DMS53 treated with DMSO at 0.1 percent for 48 hours (cell line): Measurements from ENCODE around the gene LIN7A.
A peak's percentile ranks its signal among the peaks of the same experiment; 100 is the strongest.

ENCODE experiments used
- DNase-seq: peaks from one replicate; lab custom pipeline; 2025; ENCODE audit not compliant: unreplicated experiment; lab: John Stamatoyannopoulos, UW

Gene LIN7A

DNA sequence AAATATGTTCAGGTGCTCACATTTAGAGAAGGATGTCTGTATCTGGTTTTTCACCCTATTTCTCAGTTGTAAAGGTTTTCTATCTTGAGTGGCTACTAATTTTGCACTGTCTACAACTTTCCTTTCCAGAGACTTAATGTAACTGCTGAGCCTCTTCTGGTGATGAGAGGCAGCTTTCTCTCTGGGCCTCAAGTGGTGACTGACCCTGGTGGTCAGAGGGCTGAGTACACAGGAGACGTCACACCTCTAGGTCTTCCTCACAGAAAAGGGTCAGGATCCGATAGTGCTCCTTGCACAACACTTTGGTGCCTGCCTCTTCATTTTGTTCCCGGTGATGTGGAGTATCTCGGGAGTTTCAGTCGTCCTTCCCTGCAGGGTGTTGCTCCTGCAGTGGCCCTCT, 76.8 kb downstream of the LIN7A start:
- DNase-seq: no peak

DNA sequence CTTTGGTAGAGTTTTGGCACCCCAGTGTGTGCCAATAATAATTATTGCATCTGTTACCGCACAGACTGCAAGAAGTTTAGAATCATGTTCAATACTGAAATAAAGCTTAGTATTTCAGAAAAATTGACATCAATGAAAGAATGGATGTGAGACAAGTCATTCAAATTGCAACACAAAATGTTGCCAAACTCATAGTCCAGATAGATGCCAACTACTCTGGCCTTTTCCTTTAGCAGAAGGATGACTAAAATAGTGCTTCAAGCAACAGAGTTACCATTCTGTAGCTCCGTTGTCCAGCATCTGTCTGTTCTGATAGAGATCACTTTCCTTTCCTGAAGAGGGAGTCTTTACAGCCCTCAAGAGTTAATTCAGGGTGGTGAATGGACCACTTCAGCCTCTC, 77.5 kb downstream of the LIN7A start:
- no peak for DNase-seq

DNA sequence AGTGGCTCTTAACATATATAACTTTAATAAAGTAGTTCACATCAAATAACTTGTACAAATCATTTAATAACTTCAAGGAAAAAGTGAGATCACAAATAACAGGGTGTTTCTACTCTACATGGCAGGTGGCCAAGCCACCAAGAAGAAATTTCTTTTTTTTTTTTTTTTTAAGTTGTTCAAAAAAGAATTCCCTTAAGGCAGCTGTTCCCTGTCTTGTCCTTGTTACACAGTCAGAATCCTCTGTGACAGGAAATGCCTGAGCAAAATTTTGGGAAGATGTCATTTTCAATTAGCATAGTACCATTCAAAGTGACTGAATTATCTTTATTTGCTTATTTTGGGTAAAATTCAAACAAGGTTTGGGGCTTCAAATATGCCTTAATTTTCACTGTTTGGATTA, 79.4 kb downstream of the LIN7A start:
- DNase-seq: no peak

DNA sequence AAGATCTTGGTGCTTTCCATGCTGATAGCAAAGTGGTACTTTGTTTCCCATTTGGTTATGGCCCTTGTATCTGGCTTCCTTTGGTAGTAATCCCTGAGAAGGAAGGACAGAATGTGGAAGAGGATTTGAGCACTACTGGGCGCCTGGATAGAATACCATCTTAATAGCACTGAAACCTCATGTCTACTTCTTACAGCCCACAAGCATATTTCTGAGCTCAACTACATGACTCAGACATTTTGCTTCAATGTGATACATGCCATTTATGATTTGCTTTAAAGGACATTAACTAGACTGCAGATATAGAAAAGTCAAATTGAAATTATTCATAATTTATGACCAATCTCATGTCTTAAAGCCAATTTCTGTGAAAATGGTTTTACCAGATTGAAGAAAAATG, 80.4 kb downstream of the LIN7A start:
- no peak for DNase-seq

DNA sequence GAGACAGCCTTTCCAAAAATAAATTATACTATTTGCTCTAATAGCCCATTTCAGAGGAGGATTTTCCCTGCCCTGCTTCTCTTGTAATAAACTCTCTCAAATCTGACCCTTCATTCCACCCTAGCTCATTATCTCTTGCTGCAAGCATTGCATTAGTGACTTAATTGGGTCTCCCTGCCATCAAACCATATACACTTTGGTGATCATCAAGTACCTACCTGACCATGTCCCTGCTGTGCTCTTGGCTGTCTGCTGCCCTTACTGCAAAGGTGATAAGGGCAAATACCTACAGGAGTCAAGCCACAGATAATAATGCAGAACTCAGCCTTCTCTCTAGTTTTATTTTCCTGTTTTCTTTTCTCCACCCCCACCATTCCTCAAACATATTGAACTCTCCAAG, 88.4 kb downstream of the LIN7A start:
- DNase-seq: no peak

DNA sequence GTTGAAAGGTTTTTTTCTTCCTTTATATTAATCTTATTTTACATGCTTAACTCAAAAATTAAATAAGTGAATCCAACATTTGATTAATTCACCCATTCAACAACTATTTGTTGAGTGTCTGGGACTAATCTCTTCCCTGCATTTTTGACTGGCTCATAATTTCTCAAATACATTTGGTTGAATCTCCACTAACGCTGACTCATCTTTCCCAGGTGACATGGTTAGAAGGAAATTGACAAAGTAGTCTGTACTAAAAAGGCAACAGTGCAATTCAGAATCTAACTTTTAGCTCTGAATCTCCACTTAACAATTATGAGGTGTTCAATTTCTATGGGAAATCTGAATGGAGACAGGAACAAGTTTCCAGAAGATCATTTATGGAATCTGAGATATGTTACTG, 88.9 kb downstream of the LIN7A start:
- peak; percentile 22 for DNase-seq

DNA sequence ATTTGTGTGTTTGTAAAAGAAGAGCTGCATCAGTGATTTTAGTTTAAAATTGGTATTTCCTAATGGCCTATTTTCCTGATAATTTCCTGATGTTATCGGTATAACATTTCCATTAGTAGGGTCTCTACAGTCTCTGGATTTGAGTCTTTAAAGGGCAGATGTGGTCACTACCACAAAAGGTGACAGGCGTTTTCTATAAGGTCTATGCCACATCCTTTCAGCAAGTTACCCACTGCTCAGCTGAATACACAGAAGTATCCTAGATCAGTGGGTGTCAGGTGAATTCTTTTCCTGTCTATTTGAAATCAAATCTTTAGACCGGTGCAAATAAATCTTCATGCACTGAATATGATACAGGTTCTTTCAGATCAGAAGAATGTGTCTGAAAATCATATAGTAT, 90.2 kb downstream of the LIN7A start:
- DNase-seq: no peak

DNA sequence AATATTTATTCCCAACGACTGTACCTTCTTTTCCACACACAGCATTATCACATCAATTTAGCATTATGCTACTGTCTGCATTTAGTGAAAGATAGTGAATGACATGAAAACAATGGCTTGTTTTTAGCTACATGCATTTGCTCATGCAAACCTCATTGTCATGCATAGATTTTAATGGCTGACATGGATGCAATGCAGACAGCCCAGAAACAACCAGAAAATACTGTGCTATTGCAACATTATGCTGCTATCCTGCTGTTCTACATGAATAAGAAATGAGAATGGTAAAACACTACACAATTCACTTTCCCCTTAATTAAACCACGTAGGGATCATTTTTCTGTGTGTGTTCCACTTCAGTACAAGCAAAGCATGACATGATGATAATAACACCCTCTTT, 90.8 kb downstream of the LIN7A start:
- peak; percentile 79 for DNase-seq

DNA sequence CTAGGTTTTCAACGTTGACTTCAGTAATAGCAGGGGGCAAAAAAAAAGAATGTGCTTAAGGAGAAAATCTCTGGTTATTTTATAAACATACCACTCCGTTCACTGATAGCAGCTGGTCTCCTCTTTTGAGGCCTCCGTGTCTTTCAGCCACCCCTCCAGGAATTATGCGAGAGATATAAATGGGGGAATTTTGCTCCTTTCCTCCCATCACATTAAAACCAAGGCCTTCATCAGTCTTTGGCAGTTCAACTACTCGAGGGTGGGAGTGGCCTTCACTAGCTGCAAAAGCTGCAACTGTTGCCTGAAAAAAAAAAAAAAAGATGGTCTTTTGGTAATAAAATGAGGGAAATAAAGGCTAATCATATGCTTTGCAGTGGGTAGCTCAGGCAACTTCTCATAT, 92.1 kb downstream of the LIN7A start:
- no peak for DNase-seq

DNA sequence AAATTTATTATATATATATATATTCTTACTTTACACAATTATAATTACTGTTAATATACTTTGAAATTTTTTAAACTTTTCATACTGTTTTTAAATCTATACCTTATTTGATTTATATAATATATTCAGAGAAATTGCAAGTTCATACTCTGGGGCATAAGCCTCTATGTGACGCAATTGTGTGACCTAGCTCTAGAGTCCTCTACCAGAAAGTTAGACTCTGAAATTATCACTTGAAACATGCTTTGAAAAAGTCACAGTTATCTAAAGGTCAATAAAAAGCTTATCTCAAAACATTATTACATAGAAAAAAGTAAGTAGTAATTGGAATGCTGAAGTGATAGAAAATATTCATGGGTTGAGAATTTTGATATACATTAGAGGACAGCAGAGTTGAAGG, 93.8 kb downstream of the LIN7A start:
- no peak for DNase-seq

DNA sequence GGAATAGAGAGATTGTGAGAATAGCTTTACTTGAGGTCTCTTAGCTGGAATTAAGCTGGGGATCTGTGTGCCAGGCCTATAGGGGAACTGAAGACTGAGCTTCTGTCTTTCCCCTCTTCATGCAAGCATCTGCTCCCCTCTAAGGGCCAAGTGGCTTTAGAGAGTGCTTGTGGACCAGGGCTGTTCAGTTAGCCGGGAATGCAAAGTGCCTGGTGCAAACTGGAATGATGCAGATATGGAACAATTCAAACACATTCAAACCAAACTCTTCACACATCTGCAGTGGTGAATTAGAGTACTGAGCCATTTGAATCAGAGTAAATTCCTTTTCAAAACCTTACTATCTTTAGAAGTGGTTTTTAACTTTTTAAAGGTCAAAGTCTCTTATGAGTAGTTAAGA, 99.0 kb downstream of the LIN7A start:
- DNase-seq: no peak

DNA sequence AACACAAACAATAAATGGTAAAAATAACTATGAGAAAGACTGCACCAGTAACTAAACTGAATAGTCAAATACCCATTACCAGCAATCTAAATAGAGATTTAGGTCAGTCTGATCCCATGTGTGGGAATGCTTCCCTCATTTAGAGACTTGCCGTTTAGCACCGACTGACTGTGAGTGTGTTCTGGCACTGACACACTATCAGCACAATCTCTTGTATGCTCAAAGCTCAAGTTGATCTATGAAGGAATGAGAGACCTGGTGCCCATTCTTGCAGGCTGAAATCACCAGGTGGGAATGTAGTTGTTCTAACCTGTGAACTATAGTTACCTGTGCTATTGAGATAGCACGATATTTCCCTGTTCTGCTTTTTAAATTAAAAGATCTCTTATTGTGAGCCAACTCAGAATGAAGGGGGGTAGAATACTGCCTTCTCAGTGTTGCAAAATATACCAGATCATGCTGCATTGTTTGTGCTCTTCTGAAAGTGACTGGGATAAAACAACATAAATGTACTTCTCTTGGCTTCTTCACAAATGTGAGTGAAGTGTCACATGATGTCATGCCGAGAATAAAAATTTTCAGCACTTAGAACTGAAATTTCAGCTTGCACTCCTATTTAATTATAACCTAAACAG, 99.6 kb downstream of the LIN7A start:
- DNase-seq: no peak

DNA sequence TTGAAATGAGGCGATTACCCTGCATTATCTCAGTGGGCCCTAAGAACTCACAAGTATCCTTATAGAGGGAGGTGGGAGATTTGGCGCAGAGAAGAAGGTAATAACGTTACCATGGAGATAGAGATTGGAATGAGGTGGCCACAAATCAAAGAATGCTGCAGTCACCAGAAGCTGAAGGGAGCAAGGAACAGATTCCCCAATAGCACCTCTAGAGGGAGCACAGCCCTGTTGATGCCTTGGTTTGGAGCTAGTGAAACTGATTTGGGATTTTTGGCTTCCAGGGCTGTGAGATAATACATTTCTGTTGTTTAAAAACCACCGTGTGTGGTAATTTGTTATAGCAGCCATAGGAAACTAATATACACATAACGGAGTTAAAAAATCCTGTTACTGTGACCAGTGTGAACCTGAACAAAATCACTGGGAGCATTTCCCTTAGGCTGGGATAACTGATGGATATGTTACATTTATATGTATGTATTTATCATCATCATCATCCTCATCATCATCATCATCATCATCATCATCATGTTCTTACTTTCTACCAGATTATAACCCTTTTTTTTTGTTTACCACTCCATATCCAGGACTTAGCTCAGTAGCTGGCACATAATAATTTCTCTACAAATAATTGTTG, 100.3 kb downstream of the LIN7A start:
- DNase-seq: peak; percentile 56

DNA sequence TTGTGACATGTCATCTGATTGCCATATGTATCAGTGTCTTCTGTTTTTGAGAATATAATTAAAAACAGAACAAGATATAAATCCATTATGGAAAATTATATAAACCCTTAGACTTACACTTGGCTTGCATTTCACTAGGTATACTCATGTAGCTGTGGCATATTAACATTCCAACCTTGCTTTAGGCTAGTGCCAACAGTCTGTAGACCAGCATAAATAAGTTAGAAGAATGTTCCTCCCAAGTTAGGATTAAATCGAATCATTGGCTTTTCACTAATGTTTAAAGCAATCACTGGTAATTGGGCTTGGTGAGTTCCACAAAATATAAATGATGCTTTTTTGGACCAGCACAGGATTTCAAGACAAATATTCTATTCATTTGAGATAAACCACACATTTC, 103.0 kb downstream of the LIN7A start:
- DNase-seq: no peak

DNA sequence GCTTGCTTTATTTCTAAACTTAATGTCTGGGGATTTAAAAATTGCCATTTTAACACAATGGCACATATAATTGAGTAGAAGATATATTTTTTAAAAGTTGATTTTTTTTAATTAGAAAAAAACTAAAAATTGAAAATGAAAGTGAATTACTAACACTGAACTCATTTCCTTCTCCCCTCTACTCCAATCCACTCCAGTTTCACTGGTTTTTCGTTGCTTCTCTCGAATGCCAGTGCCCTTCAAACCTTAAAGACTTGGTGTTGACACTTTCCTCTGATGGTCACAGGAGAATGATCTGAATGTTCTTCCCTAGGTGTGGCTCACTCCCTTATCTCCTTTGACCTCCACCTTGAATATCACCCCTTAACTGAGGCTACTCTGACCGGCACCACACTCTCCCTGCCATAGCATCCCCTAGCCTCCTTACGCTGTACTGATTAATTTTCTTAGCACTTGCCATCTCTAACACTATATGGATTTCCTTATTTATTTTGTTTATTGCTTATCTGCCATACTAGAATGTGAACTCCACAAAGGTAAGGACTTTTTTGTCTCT, 107.1 kb downstream of the LIN7A start:
- no peak for DNase-seq

DNA sequence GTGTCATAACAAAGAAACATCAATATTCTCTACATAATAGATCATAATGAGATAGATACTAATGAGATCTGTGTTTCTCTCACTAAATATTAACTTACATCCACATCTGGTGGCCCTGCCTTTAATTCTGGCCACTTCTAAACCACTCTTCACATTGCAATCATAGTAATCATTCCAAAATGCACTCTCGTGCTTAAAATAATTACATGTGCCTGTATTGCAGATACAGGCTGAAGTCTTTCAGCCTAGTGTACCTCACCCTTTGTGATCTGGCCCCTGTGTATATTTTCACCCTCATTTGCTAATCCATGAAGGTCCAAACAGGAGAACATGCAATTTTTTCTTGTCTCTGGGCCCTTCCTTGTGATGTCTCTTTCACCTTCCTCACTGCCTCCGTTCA, 108.0 kb downstream of the LIN7A start:
- DNase-seq: no peak

DNA sequence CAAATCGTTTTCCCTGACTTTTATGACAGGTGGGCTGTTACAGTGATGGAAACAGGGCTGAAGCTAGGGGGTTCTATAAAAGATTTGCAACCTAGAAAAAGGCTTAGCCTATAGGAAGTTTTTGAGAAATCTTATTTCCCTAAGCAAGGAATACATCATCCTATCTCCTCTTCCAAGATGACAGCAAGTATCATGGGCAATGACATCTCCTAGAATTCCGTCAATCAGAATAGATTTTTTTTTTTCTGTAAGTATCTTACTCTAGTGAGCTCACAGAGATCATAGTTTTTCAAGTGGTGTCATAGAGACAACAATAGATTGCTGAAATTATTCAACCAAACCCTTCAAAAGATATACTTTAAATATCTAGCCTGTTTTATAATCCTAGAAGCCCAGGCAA, 112.2 kb downstream of the LIN7A start:
- DNase-seq: no peak

DNA sequence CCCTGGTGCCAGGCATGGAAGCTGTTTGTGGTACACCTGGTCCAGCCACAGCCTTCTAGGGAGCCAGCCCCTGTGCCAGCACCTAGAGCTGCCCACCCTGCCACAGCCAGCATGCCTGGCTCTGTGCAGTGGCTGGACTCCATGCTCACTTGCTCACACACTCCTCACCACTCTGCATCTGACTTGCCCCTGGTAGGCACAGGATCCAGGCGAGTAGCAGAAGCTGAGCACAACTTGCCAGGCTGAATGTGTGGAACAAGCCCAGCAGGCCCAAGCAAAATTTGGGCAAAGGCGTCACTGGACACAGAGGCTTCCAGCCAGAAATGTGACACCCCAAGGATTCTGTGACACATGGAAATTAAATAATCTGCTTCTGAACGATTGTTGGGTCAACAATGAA, 114.3 kb downstream of the LIN7A start:
- no peak for DNase-seq

DNA sequence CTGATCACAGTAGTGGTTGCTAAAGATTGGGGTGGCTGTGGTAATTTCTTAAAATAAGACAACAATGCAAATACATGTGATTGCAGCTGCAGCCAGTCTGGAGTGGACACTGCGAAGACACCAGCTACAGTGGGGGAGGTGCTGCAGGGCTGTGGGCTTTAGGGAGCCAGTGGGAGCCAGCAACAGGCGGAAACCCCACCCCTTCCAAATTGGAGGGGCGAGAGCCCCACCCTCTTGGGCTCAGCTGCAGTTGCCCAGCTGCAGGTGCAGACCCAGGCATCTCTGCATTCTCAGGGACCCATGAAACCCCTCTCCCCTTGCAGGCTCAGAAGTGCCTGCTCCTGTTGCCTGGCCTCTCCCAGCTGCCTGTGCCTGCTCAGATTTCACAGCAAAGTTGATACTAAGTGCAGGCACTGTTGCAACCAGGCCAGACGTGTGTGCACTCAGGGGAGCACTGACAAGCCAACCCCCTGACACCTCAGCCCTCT, 116.2 kb downstream of the LIN7A start:
- no peak for DNase-seq

DNA sequence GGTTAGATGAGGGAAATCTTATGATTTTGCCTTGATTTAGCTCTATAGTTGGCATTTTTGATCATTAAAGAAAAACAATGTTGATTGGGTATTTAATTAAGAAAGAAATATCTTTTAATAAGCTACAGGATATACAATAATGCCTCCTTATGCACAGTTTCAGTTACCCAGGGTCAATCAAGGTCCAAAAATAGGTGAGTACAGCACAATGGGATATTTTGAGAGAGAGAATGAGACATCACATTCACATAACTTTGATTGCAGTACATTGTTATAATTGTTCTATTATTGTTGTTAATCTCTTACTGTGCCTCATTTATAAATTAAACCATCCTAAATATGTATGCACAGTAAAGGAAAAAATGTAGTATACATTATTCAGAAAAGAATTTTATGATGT, 118.9 kb downstream of the LIN7A start:
- DNase-seq: no peak

DNA sequence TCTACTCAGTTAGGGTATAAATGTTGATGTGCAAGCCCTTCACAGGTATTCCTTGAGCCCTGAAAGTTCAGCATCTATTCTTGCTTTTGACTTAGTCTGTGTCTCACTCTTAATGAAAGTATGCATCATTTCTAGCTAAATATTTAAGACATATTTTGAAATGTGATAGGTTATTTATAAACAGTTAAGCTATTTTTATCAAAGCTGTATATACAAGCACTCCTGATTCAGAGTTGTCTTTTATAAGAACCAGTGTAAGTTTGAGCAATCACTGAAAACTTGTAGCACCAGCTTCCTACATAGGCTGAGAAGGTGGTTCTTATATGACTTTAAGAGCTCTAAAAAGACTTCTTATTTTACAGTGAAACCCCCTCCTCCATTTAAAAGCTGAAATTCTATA, 122.4 kb downstream of the LIN7A start:
- DNase-seq: no peak

DNA sequence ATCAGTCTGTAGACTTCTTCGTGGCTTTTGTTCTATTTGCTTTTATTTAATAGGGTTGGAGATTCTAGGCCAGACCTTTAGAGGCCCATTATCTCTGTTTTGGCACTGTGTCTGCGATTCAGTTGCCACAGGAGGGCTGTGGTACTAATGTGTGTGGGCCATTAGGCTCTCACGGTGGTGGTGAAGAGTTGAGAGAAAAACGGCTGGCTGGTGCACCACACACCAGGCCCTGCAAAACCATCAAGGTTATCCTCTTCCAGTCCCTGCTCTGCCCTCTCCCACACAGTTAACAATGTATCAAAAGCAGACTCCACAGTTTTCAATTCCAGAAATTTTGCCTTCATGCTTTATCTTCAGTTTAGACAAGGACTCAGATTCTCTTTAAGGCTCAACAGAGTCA, 123.3 kb downstream of the LIN7A start:
- no peak for DNase-seq

DNA sequence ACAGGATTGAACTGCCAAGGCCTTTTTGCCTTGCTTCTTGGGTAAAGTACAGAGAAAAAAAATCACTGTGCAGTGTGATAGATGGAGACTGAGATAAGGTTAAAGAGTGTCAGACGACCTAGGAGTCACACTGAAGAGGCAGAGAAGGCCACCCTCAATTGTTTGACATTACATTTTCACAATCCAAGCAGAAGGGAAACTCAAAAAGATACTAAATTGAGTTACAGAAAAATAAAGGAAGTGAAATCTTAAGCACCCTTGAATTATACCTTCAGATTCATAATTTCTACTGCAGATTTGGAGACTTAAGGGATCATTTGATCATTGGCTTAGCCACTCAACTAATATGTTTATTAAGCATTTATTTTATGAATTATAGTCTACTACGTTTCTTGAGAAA, 123.9 kb downstream of the LIN7A start:
- DNase-seq: no peak
